ENCODE data around the gene MPLKIP. TPM values are rescaled to one million over a fixed set of nuclear protein-coding genes. Genes with fewer than 3 reads are reported as not detected.
"Not testable (repeated sequence)": the region's sequence is repeated elsewhere in the genome, so short reads cannot be mapped to it uniquely, and the experiment has no call there.

MPLKIP gene
- total and polyA plus RNA-seq, 10 of the 15 experiments (the other 5 are each of a cell fraction or from before 2014, with no cell fraction given) = 4.6 to 78.8 (median 37.2) TPM

- Histone ChIP-seq H3K36me3 (ENCODE audit: control insufficient read depth in 2 of 2, insufficient read depth in 2 of 2, low read length in 1 of 2) (no peaks in the 10 kb centered on the region), H3K4me3 (no peak overlapping the region), H3K4me2 (ENCODE audit: control insufficient read depth, insufficient read depth) (no peak overlapping the region), H3K9me3 (replicated peaks; ENCODE audit: control insufficient read depth, insufficient read depth, low read length) (no peaks in the 10 kb centered on the region), H3K79me2 (ENCODE audit: control insufficient read depth, insufficient read depth, low read length) (no peaks in the 10 kb centered on the region), H3K4me1 (ENCODE audit: control insufficient read depth, insufficient read depth, low read length) (no peaks in the 10 kb centered on the region), H3K27ac (ENCODE audit: control insufficient read depth, insufficient read depth) (no peak overlapping the region), H3K27me3 (replicated peaks in 1 of 2; ENCODE audit: control insufficient read depth in 2 of 2, insufficient read depth in 2 of 2, low read length in 1 of 2) (no peaks in the 10 kb centered on the region; a peak in 2 of 4 replicates), H2AFZ (ENCODE audit: control insufficient read depth, low read depth, low read length) (no peak overlapping the region), H4K20me1 (ENCODE audit: control insufficient read depth, insufficient read depth) (no peaks in the 10 kb centered on the region), H3K9ac (ENCODE audit: control insufficient read depth, insufficient read depth, low read length) (no peak overlapping the region)
- no peak for FAIRE-seq
- BruUV-seq (replicated peaks) = no TSS peak
- ChIA-PET RAD21 (ENCODE audit: unreplicated experiment) (no interaction called here), CTCF (no interaction called here), SMC1A (ENCODE audit: uncharacterized antibody, unreplicated experiment) (no interaction called here), POLR2A (no interaction called here)
- DNase-seq (ENCODE audit: low read depth, low spot score) = no peak
- intact Hi-C loops (cut with micrococcal nuclease; ENCODE audit: unreplicated experiment) (no loop called here), in situ Hi-C loops (cut with MboI) (no loop called here)
- TF ChIP-seq IRF3 (IDR thresholded peaks at IDR 0.05) = no peak
- WGBS (ENCODE audit: insufficient coverage, insufficient replicate concordance, low lambda C conversion rate, missing lambda C conversion rate) = 38% methylated on average over 9 of the region's 9 CpGs
- ATAC-seq = no peak
Measured at GRCh38 chr7:40175725-40176510, 41.5 kb upstream of the MPLKIP start.

GRCh38 chr7:40175256-40175655 lies 40.8 kb upstream of the MPLKIP start:
- RAD21 ChIA-PET (ENCODE audit: unreplicated experiment); H3K4me2 ChIP-seq (ENCODE audit: control insufficient read depth, insufficient read depth); ATAC-seq; H3K36me3 ChIP-seq (ENCODE audit: control insufficient read depth in 2 of 2, insufficient read depth in 2 of 2, low read length in 1 of 2); DNase-seq (ENCODE audit: low read depth, low spot score); CTCF ChIA-PET; POLR2A ChIA-PET; FAIRE-seq; SMC1A ChIA-PET (ENCODE audit: uncharacterized antibody, unreplicated experiment); H4K20me1 ChIP-seq (ENCODE audit: control insufficient read depth, insufficient read depth); intact Hi-C loops (cut with micrococcal nuclease; ENCODE audit: unreplicated experiment); H3K4me1 ChIP-seq (ENCODE audit: control insufficient read depth, insufficient read depth, low read length); BruUV-seq (replicated peaks); H3K27me3 ChIP-seq (replicated peaks in 1 of 2; ENCODE audit: control insufficient read depth in 2 of 2, insufficient read depth in 2 of 2, low read length in 1 of 2); H3K9me3 ChIP-seq (replicated peaks; ENCODE audit: control insufficient read depth, insufficient read depth, low read length); H3K9ac ChIP-seq (ENCODE audit: control insufficient read depth, insufficient read depth, low read length); in situ Hi-C loops (cut with MboI); H2AFZ ChIP-seq (ENCODE audit: control insufficient read depth, low read depth, low read length); H3K4me3 ChIP-seq; H3K27ac ChIP-seq (ENCODE audit: control insufficient read depth, insufficient read depth); H3K79me2 ChIP-seq (ENCODE audit: control insufficient read depth, insufficient read depth, low read length): not testable (repeated sequence)
- WGBS (ENCODE audit: insufficient coverage, insufficient replicate concordance, low lambda C conversion rate, missing lambda C conversion rate) = 22% methylated on average over 6 of the region's 6 CpGs

GRCh38 chr7:40173121-40173520 lies 38.7 kb upstream of the MPLKIP start:
- H3K36me3 ChIP-seq (ENCODE audit: control insufficient read depth in 2 of 2, insufficient read depth in 2 of 2, low read length in 1 of 2); H3K27me3 ChIP-seq (replicated peaks in 1 of 2; ENCODE audit: control insufficient read depth in 2 of 2, insufficient read depth in 2 of 2, low read length in 1 of 2); H3K79me2 ChIP-seq (ENCODE audit: control insufficient read depth, insufficient read depth, low read length); H3K4me2 ChIP-seq (ENCODE audit: control insufficient read depth, insufficient read depth); ATAC-seq; FAIRE-seq; DNase-seq (ENCODE audit: low read depth, low spot score); H3K27ac ChIP-seq (ENCODE audit: control insufficient read depth, insufficient read depth); H3K9me3 ChIP-seq (replicated peaks; ENCODE audit: control insufficient read depth, insufficient read depth, low read length); BruUV-seq (replicated peaks); CTCF ChIA-PET; H4K20me1 ChIP-seq (ENCODE audit: control insufficient read depth, insufficient read depth); H3K4me1 ChIP-seq (ENCODE audit: control insufficient read depth, insufficient read depth, low read length); intact Hi-C loops (cut with micrococcal nuclease; ENCODE audit: unreplicated experiment); SMC1A ChIA-PET (ENCODE audit: uncharacterized antibody, unreplicated experiment); RAD21 ChIA-PET (ENCODE audit: unreplicated experiment); POLR2A ChIA-PET; in situ Hi-C loops (cut with MboI); H3K9ac ChIP-seq (ENCODE audit: control insufficient read depth, insufficient read depth, low read length); H2AFZ ChIP-seq (ENCODE audit: control insufficient read depth, low read depth, low read length); H3K4me3 ChIP-seq: not testable (repeated sequence)
- 35% methylated on average over 12 of the region's 13 CpGs for WGBS (ENCODE audit: insufficient coverage, insufficient replicate concordance, low lambda C conversion rate, missing lambda C conversion rate)

GRCh38 chr7:40168266-40168665 lies 33.8 kb upstream of the MPLKIP start:
- RAD21 ChIA-PET (ENCODE audit: unreplicated experiment); intact Hi-C loops (cut with micrococcal nuclease; ENCODE audit: unreplicated experiment); H3K4me2 ChIP-seq (ENCODE audit: control insufficient read depth, insufficient read depth); FAIRE-seq; H3K4me3 ChIP-seq; CTCF ChIA-PET; H3K9me3 ChIP-seq (replicated peaks; ENCODE audit: control insufficient read depth, insufficient read depth, low read length); H3K27ac ChIP-seq (ENCODE audit: control insufficient read depth, insufficient read depth); H3K36me3 ChIP-seq (ENCODE audit: control insufficient read depth in 2 of 2, insufficient read depth in 2 of 2, low read length in 1 of 2); H3K9ac ChIP-seq (ENCODE audit: control insufficient read depth, insufficient read depth, low read length); SMC1A ChIA-PET (ENCODE audit: uncharacterized antibody, unreplicated experiment); DNase-seq (ENCODE audit: low read depth, low spot score); H4K20me1 ChIP-seq (ENCODE audit: control insufficient read depth, insufficient read depth); H3K27me3 ChIP-seq (replicated peaks in 1 of 2; ENCODE audit: control insufficient read depth in 2 of 2, insufficient read depth in 2 of 2, low read length in 1 of 2); in situ Hi-C loops (cut with MboI); BruUV-seq (replicated peaks); H3K4me1 ChIP-seq (ENCODE audit: control insufficient read depth, insufficient read depth, low read length); H2AFZ ChIP-seq (ENCODE audit: control insufficient read depth, low read depth, low read length); ATAC-seq; H3K79me2 ChIP-seq (ENCODE audit: control insufficient read depth, insufficient read depth, low read length); POLR2A ChIA-PET: not testable (repeated sequence)
- 3% methylated on average over 3 of the region's 3 CpGs for whole genome bisulfite sequencing (ENCODE audit: insufficient coverage, insufficient replicate concordance, low lambda C conversion rate, missing lambda C conversion rate)

All from GM12878 (cell line).